Stomach (tissue), 9 donors: ENCODE measurements around the gene DCBLD2. TPM values are rescaled to one million over a fixed set of nuclear protein-coding genes. Genes with fewer than 3 reads are reported as not detected.

Experiments used
- DNase-seq, 2 donors: peaks; one replicate each; pipeline versions ENCODE4 v3.0.0 to v3.0.0-alpha.2; 2013 to 2019
- H3K27ac ChIP-seq, 5 donors: fragments of 200-600 bp in 4 of 5; sonication (generic) in 4 of 5; one replicate each; pipeline ENCODE4 v1.5.1; 2013 to 2019; ENCODE audit warnings: mild to moderate bottlenecking in 1 of 5, moderate library complexity in 1 of 5
- H3K27me3 ChIP-seq, 3 donors: fragments of 200-600 bp; sonication (generic); one replicate each; pipeline ENCODE4 v1.5.1; 2017 to 2019; ENCODE audit warnings: mixed run types in 1 of 3
- H3K36me3 ChIP-seq, 4 donors: fragments of 200-600 bp; sonication (generic); 1 replicate in 3 of 4; 2 replicates in 1 of 4; pipeline ENCODE4 v1.5.1; 2016 to 2019
- H3K4me1 ChIP-seq, 4 donors: fragments of 200-600 bp; sonication (generic); one replicate each; pipeline ENCODE4 v1.5.1; 2016 to 2019
- H3K4me3 ChIP-seq, 4 donors: fragments of 200-600 bp; sonication (generic) in 3 of 4; one replicate each; pipeline ENCODE4 v1.5.1; 2016 to 2019; ENCODE audit warnings: mild to moderate bottlenecking in 1 of 4
- H3K9me3 ChIP-seq, 4 donors: fragments of 200-600 bp; sonication (generic); one replicate each; pipeline ENCODE4 v1.5.1; 2016 to 2019
- EP300 ChIP-seq: sonication (generic); formaldehyde crosslinking; IDR thresholded peaks from one replicate; pipeline ENCODE4 v1.6.1; 2017; ENCODE audit warnings: antibody characterized with exemption
- POLR2A ChIP-seq, 4 donors: fragments of 450-650 bp; IDR thresholded peaks; one replicate each; pipeline ENCODE4 v1.6.1; 2016; ENCODE audit warnings: antibody characterized with exemption in 4 of 4, control low read depth in 2 of 4, mild to moderate bottlenecking in 1 of 4, moderate library complexity in 1 of 4
- POLR2AphosphoS5 ChIP-seq, 3 donors: sonication (generic); formaldehyde crosslinking; IDR thresholded peaks; one replicate each; pipeline ENCODE4 v1.6.1; 2016; ENCODE audit warnings: antibody characterized with exemption in 3 of 3
- WGBS, 5 donors: extraction: QIAGEN DNeasy Blood & Tissue Kit in 3 of 5; methylation state at CpG; one replicate each; pipeline versions ENCODE4 v1.1.5 to v1.1.7; 2013 to 2018; 5-methylcytosine and 5-hydroxymethylcytosine counted together
- intact Hi-C: fragments of 100-400 bp; cut with DNase I; formaldehyde crosslinking; loops from one replicate; pipeline ENCODE4 v1.15.1; 2023; ENCODE audit warnings: low total_unique reads
- polyA plus RNA-seq, 3 donors: library from polyadenylated mRNA; stranded (reverse); fragments of 200-250 nt; gene quantifications; one replicate each; pipeline ENCODE4 v1.2.3, GENCODE V29; 2013
- total RNA-seq, 5 donors: library from RNA; depleted of rRNA; stranded (reverse); fragments of >200 nt; gene quantifications; one replicate each; pipeline versions ENCODE4 v1.1.0 to v1.2.3, GENCODE V29; 2014 to 2016
- TF ChIP-seq, protein P1 (sequence below), 7 experiments: fragments of 450-650 bp in 4 of 7; fragments of 200-600 bp in 3 of 7; sonication (generic) in 3 of 7; IDR thresholded peaks; one replicate each; pipeline ENCODE4 v1.5.1; 2016 to 2019; ENCODE audit warnings: antibody characterized with exemption in 7 of 7, control low read depth in 2 of 7, mild to moderate bottlenecking in 1 of 7
- donor health status: healthy with polysubstance abuse.
- donor health status: Bipolar disorder and iron deficiency.
- donor health status: healthy.

The DCBLD2 gene
- total and polyA plus RNA-seq, 8 donors = 2.3 to 77.1 (median 29.6) TPM

DNA sequence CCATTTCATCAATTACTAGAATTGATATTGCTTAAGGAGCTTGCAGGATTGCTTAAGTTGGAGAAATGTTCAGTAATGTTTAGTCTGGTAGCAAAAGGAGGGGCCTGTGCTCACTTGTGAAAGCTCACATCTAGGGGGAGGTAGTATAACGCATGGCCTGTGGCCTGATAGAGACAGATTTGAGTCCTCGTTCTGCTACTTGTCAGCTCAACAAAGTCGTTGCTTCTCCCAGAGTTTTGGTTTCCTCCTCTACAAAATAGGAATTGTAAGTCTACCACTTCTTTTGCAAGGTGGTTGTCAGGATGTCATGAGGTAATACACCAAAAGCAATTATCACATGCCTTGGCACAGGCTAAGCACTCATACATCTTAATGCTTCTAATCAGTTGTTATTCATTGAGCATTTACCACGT, 137.0 kb downstream of the DCBLD2 start:
- intact Hi-C loops = no loop called here
- DNase-seq = no peak
- H3K36me3 ChIP-seq = no peaks in the 10 kb centered on the region

DNA sequence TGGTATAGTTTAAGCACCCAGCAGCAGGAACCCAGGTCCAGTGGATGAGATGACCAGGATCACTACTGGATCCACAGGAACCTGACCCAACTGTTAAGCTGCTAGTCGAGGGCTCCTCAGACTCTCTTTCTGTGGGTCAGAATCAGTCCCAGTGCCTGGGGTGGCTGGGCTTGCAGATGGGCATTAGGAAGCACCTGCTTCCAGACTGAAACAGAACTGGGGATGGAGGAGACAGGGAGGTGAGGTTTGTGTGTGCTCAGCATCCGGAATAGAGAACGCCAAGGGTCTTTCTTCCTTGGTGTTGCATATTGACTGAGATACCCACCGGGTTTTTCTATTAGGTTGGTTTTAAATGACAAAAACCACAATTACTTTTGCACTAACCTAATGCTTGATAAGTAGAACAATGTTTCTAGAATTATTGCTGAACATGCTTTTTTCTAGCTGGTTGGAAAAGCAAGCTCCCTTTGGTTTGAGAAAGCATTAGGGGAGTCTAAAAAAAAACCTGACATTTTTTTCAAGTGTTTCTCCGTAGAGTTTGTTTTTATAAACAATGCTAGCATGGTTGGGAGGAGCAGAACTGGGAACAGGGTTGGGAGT, 137.6 kb downstream of the DCBLD2 start:
- Histone ChIP-seq H3K27ac (peak overlapping the region in 3 of 5 donors; percentile 6 to 56 (median 54)), H3K4me1 (peaks cover 5 to 58% (median 22%) of the 10 kb centered on the region in 4 donors), H3K27me3 (no peaks in the 10 kb centered on the region), H3K36me3 (no peaks in the 10 kb centered on the region), H3K4me3 (peak overlapping the region in 3 of 4 donors; percentile 2 to 22 (median 20)), H3K9me3 (no peaks in the 10 kb centered on the region)
- intact Hi-C loops = no loop called here
- no peak for TF ChIP-seq POLR2AphosphoS5 (IDR thresholded peaks at IDR 0.05)
- TF ChIP-seq, protein P1, sequence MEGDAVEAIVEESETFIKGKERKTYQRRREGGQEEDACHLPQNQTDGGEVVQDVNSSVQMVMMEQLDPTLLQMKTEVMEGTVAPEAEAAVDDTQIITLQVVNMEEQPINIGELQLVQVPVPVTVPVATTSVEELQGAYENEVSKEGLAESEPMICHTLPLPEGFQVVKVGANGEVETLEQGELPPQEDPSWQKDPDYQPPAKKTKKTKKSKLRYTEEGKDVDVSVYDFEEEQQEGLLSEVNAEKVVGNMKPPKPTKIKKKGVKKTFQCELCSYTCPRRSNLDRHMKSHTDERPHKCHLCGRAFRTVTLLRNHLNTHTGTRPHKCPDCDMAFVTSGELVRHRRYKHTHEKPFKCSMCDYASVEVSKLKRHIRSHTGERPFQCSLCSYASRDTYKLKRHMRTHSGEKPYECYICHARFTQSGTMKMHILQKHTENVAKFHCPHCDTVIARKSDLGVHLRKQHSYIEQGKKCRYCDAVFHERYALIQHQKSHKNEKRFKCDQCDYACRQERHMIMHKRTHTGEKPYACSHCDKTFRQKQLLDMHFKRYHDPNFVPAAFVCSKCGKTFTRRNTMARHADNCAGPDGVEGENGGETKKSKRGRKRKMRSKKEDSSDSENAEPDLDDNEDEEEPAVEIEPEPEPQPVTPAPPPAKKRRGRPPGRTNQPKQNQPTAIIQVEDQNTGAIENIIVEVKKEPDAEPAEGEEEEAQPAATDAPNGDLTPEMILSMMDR (IDR thresholded peaks at IDR 0.05) = no peak
- TF ChIP-seq POLR2A (IDR thresholded peaks at IDR 0.05) = no peak
- no peak for DNase-seq
- 36 to 66% (median 47%) methylated on average over 5 of the region's 5 CpGs for WGBS, 5 donors

More for the DNA sequence above, 137.0 kb downstream of the DCBLD2 start:
- TF ChIP-seq, protein P1 (IDR thresholded peaks at IDR 0.05) = no peak
- TF ChIP-seq POLR2AphosphoS5 (IDR thresholded peaks at IDR 0.05) = no peak
- TF ChIP-seq POLR2A (IDR thresholded peaks at IDR 0.05) = no peak
- TF ChIP-seq EP300 = no peak
- H3K27ac ChIP-seq = peak overlapping the region in 3 of 5 donors; percentile 6 to 56 (median 54)
- H3K9me3 ChIP-seq = no peaks in the 10 kb centered on the region
- no peaks in the 10 kb centered on the region for H3K27me3 ChIP-seq
- 30 to 38% (median 37%) methylated on average over 4 of the region's 4 CpGs for WGBS, 5 donors
- peak overlapping the region in 1 of 4 donors; percentile 22 for H3K4me3 ChIP-seq
- H3K4me1 ChIP-seq = peaks cover 5 to 54% (median 23%) of the 10 kb centered on the region in 4 donors

DNA sequence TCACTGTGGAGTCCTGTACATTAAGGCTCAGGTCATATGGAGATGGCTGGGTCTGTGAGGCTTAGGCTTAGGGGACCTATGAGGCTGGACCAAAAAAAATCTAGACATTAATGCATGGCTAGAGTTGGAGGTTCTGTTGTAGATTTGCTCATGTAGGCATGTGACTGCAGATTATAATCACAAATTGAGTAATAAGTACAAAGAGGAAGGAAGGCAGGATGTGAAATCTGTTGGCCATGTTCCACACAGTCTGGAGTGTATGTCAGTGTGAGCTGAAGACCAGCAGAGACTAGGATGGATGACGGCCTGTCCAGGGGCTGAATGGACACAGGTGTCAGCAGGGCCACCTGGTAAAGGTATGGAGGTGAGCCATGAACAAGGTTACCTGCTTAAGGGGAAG, 138.4 kb downstream of the DCBLD2 start, which contains the start of gene ST3GAL6:
TSS of gene ST3GAL6 (plus strand) at position 265 of the 400 bp plus-strand sequence. CDS start 5,101 bp downstream, outside the sequence.
- peak within 1 kb of the TSS in 3 of 4 donors; percentile 2 to 22 (median 20) for H3K4me3 ChIP-seq

DNA sequence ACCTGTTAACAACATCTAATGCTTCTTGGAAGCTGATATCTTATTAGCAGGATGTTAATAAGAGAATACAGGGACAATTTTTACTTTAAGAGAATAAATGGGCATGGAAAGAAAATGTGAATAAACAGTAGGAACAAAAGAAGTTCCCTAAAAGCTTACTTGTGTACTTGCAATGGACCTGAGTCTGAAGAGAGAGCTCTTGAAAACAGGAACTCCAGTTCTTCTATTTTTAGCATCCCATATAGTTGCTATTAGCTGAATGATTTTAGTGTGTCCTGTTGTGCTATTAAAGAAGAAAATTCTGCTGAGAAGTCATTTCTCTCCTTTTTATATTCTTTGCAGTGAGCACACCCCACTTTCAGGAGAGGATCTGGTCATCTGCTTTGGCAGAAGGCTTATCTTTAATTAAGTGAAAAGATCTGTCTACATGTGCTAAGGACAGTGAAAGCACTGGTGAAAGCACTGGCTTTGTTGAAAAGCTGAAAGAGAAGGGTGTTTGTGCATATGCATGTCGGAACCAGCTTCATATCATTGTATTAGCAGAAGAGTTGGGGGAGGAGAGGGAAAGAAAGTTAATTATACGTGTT, 139.8 kb downstream of the DCBLD2 start:
- intact Hi-C loops = no loop called here
- peak in 1 of 2 donors; percentile 20 for DNase-seq
- H3K36me3 ChIP-seq = no peaks in the 10 kb centered on the region
- H3K27me3 ChIP-seq = no peaks in the 10 kb centered on the region
- peak overlapping the region in 2 of 5 donors; percentile 52 to 71 for H3K27ac ChIP-seq
- WGBS, 5 donors = 59 to 79% (median 68%) methylated on average over 2 of the region's 2 CpGs
- TF ChIP-seq POLR2A (IDR thresholded peaks at IDR 0.05) (no peak), EP300 (no peak), POLR2AphosphoS5 (IDR thresholded peaks at IDR 0.05) (no peak)
- TF ChIP-seq, protein P1 (IDR thresholded peaks at IDR 0.05) = no peak
- H3K4me1 ChIP-seq = peaks cover 5 to 56% (median 20%) of the 10 kb centered on the region in 4 donors
- H3K4me3 ChIP-seq = no peak overlapping the region
- no peaks in the 10 kb centered on the region for H3K9me3 ChIP-seq

More for the DNA sequence above, 138.4 kb downstream of the DCBLD2 start, which contains the start of gene ST3GAL6:
- Histone ChIP-seq H3K27ac (peak within 1 kb of the TSS in 4 of 5 donors; percentile 6 to 56 (median 42)), H3K36me3 (no peaks in the 10 kb centered on the region), H3K27me3 (no peaks in the 10 kb centered on the region), H3K4me1 (peaks cover 5 to 62% (median 22%) of the 10 kb centered on the region in 4 donors), H3K9me3 (no peaks in the 10 kb centered on the region)
- intact Hi-C loops = no loop called here
- TF ChIP-seq POLR2A (IDR thresholded peaks at IDR 0.05) = no peak
- TF ChIP-seq, protein P1 (IDR thresholded peaks at IDR 0.05) = no peak
- TF ChIP-seq EP300 = no peak
- no peak for TF ChIP-seq POLR2AphosphoS5 (IDR thresholded peaks at IDR 0.05)
- DNase-seq = peak in 1 of 2 donors; percentile 60
- 36 to 71% (median 65%) methylated on average over 1 of the region's 1 CpG for WGBS, 5 donors
